ENCODE results near the gene SCAMP5. TPM values are rescaled to one million over a fixed set of nuclear protein-coding genes. Genes with fewer than 3 reads are reported as not detected.
A peak's percentile ranks its signal among the peaks of the same experiment; 100 is the strongest.

Gene SCAMP5
- total RNA-seq, 1 donor = 0.43 TPM

DNA sequence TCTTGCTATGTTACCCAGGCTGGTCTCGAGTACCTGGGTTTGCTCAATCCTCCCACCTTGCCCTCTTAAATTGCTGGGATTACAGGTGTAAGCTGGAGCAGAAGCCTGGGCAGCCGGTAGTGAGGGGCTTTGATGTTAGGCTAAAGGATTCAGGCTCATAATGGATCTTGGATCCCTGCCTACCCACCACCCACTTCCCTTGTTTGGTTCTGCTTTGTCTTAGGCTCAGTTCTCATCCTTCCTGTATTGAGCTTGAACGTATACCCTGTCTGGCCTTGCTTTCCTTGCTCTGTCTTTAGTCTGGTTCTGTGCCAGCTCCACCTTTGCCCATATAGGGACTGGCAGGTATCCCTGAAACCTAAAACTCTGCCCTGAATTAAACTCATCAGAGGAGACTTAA, 29.7 kb downstream of the SCAMP5 start:
- no peak overlapping the region for H3K4me3 ChIP-seq (ENCODE audit: low read depth, low read length)

GRCh38 chr15:75025548-75026260, 30.3 kb downstream of the SCAMP5 start:
- no peak overlapping the region for H3K4me3 ChIP-seq (ENCODE audit: low read depth, low read length)
- TF ChIP-seq, protein P1, sequence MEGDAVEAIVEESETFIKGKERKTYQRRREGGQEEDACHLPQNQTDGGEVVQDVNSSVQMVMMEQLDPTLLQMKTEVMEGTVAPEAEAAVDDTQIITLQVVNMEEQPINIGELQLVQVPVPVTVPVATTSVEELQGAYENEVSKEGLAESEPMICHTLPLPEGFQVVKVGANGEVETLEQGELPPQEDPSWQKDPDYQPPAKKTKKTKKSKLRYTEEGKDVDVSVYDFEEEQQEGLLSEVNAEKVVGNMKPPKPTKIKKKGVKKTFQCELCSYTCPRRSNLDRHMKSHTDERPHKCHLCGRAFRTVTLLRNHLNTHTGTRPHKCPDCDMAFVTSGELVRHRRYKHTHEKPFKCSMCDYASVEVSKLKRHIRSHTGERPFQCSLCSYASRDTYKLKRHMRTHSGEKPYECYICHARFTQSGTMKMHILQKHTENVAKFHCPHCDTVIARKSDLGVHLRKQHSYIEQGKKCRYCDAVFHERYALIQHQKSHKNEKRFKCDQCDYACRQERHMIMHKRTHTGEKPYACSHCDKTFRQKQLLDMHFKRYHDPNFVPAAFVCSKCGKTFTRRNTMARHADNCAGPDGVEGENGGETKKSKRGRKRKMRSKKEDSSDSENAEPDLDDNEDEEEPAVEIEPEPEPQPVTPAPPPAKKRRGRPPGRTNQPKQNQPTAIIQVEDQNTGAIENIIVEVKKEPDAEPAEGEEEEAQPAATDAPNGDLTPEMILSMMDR (IDR thresholded peaks at IDR 0.05; ENCODE audit: insufficient read depth, low read depth, low read length) = no peak
- no peak for DNase-seq (ENCODE audit: low read depth)

More for the DNA sequence above, 29.7 kb downstream of the SCAMP5 start:
- DNase-seq (ENCODE audit: low read depth) = no peak
- TF ChIP-seq, protein P1 (IDR thresholded peaks at IDR 0.05; ENCODE audit: insufficient read depth, low read depth, low read length) = no peak

DNA sequence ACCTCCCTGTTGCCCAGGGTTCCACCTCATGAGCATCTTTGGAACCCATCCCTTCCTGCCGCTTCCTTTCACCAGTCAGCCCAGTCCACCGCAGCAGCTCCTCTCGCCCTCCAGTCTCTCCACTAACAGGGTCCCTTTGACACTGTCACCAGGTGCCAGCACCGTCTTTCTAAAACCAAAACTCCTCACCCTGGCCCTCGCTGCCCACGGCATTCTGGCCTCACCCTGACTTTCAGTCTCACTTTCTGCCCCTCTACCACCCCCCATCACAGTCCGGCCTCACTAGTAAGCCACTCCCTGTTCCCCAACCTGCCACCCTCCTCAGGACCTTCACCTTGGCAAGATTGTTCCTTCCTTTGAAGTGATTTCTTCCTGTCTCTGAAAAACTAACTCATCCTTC, 32.2 kb downstream of the SCAMP5 start:
- H3K4me3 ChIP-seq (ENCODE audit: low read depth, low read length) = no peak overlapping the region
- no peak for DNase-seq (ENCODE audit: low read depth)
- TF ChIP-seq, protein P1 (IDR thresholded peaks at IDR 0.05; ENCODE audit: insufficient read depth, low read depth, low read length) = no peak

GRCh38 chr15:75028991-75029377, 33.6 kb downstream of the SCAMP5 start:
- no peak overlapping the region for H3K4me3 ChIP-seq (ENCODE audit: low read depth, low read length)
- TF ChIP-seq, protein P1 (IDR thresholded peaks at IDR 0.05; ENCODE audit: insufficient read depth, low read depth, low read length) = no peak
- DNase-seq (ENCODE audit: low read depth) = no peak

DNA sequence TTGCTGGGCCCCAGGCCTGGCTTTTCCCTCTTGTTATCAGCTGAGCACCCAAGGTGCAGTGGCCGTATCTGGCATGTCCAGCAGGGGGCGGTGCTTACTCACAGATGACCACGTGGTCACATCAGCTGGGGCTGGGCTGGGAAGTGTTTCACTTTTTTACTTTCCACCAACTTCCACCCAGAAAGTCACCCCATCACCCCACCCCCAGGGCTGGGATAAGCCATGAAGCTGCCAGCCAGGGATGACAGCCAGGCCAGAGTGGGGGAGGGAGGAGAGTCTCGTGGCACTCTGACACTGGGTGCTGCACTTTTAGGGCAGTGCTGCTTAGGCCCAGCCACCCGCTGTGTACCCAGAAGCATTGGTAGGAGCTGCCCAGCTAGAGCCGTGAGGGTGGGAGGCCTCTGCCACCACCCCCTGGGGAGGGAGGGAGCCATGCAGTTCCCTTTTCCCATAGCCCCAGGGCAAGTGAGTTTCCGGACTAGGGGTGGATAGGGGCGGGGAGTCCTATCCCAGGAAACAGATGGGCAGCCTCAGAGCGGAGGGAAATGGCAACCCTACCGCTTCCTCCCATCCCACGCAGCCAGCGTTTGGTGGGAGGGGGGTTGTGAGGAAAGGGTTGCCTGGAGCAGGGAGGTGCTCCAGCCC, 34.1 kb downstream of the SCAMP5 start:
- peak; percentile 90 for DNase-seq (ENCODE audit: low read depth)
- H3K4me3 ChIP-seq (ENCODE audit: low read depth, low read length) = peak overlapping the region; percentile 10
- TF ChIP-seq, protein P1 (IDR thresholded peaks at IDR 0.05; ENCODE audit: insufficient read depth, low read depth, low read length) = peak; percentile 89

- peak; percentile 27 for DNase-seq (ENCODE audit: low read depth)
- H3K4me3 ChIP-seq (ENCODE audit: low read depth, low read length) = no peak overlapping the region
- TF ChIP-seq, protein P1 (IDR thresholded peaks at IDR 0.05; ENCODE audit: insufficient read depth, low read depth, low read length) = no peak
Measured at GRCh38 chr15:75030023-75030413, 34.7 kb downstream of the SCAMP5 start.

All from fibroblast of villous mesenchyme (primary cell).